Neuronal stem cell (in vitro differentiated cells): Measurements from ENCODE around the gene ACACA.

Experiments used
- DNase-seq: peaks from one replicate; pipeline ENCODE4 v3.0.0-alpha.2; 2013; ENCODE audit warnings: low spot score
- H2AFZ ChIP-seq: one replicate; pipeline ENCODE4 v1.6.1; 2013; ENCODE audit warnings: mild to moderate bottlenecking, low read length, inconsistent platforms
- H2AK5ac ChIP-seq: 2 replicates; pipeline ENCODE4 v1.6.1; 2013; ENCODE audit warnings: low read depth, mild to moderate bottlenecking, inconsistent platforms, low read length, moderate library complexity, mixed read lengths
- H2BK120ac ChIP-seq: 2 replicates; pipeline ENCODE4 v1.6.1; 2013; ENCODE audit warnings: low read depth, mild to moderate bottlenecking, inconsistent platforms, low read length, moderate library complexity, mixed read lengths
- H2BK12ac ChIP-seq: one replicate; pipeline ENCODE4 v1.6.1; 2013; ENCODE audit warnings: low read length, inconsistent platforms
- H2BK15ac ChIP-seq: 2 replicates; pipeline ENCODE4 v1.6.1; 2013; ENCODE audit warnings: mild to moderate bottlenecking, low read length, inconsistent platforms, mixed read lengths
- H2BK5ac ChIP-seq: one replicate; pipeline ENCODE4 v1.6.1; 2013; ENCODE audit warnings: inconsistent platforms, mild to moderate bottlenecking, low read length, moderate library complexity
- H3K14ac ChIP-seq: one replicate; pipeline ENCODE4 v1.6.1; 2013; ENCODE audit warnings: low read length, inconsistent platforms
- H3K18ac ChIP-seq: 2 replicates; pipeline ENCODE4 v1.6.1; 2013; ENCODE audit warnings: low read length, inconsistent platforms
- H3K23ac ChIP-seq: 2 replicates; pipeline ENCODE4 v1.6.1; 2013; ENCODE audit warnings: low read depth, mild to moderate bottlenecking, mixed read lengths, low read length, inconsistent platforms; ENCODE audit not compliant: poor library complexity
- H3K27ac ChIP-seq: replicated peaks from 3 replicates; pipeline ENCODE4 v1.5.1; 2013; ENCODE audit warnings: low read length, inconsistent platforms
- H3K27me3 ChIP-seq, 3 experiments: 2 replicates each; pipeline ENCODE4 v1.6.1; 2013; ENCODE audit warnings: low read length in 3 of 3, mild to moderate bottlenecking in 2 of 3, inconsistent platforms in 1 of 3, low read depth in 1 of 3, mixed read lengths in 1 of 3, moderate library complexity in 1 of 3; ENCODE audit not compliant: control insufficient read depth in 3 of 3, insufficient read depth in 3 of 3
- H3K36me3 ChIP-seq, 2 donors: replicated peaks in 1 of 2; 2 replicates each; pipeline ENCODE4 v1.6.1; 2013; ENCODE audit warnings: low read length in 2 of 2; ENCODE audit not compliant: control insufficient read depth in 2 of 2, insufficient read depth in 2 of 2
- H3K4ac ChIP-seq: 2 replicates; pipeline ENCODE4 v1.6.1; 2013; ENCODE audit warnings: inconsistent platforms, mild to moderate bottlenecking, low read length, moderate library complexity
- H3K4me1 ChIP-seq, 2 donors: 1 replicate in 1 of 2; 2 replicates in 1 of 2; pipeline ENCODE4 v1.6.1; 2013; ENCODE audit warnings: low read length in 2 of 2, low read depth in 1 of 2; ENCODE audit not compliant: control insufficient read depth in 2 of 2, insufficient read depth in 1 of 2
- H3K4me2 ChIP-seq: one replicate; pipeline ENCODE4 v1.6.1; 2013; ENCODE audit warnings: mild to moderate bottlenecking, low read length, inconsistent platforms; ENCODE audit not compliant: insufficient read depth, poor library complexity, severe bottlenecking
- H3K4me3 ChIP-seq, 2 donors: 2 replicates each; pipeline ENCODE4 v1.5.1; 2013; ENCODE audit warnings: low read length in 2 of 2, mild to moderate bottlenecking in 2 of 2, inconsistent platforms in 1 of 2, moderate library complexity in 1 of 2
- H3K79me1 ChIP-seq: one replicate; pipeline ENCODE4 v1.6.1; 2013; ENCODE audit warnings: low read depth, mild to moderate bottlenecking, inconsistent platforms, low read length, moderate library complexity
- H3K9ac ChIP-seq: one replicate; pipeline ENCODE4 v1.6.1; 2013; ENCODE audit warnings: mild to moderate bottlenecking, low read depth, low read length, inconsistent platforms; ENCODE audit not compliant: poor library complexity
- H3K9me3 ChIP-seq, 2 donors: replicated peaks in 1 of 2; 2 replicates each; pipeline versions ENCODE3 to v1.6.1; 2013; ENCODE audit warnings: low read length in 2 of 2, mild to moderate bottlenecking in 2 of 2, inconsistent platforms in 1 of 2, low read depth in 1 of 2, mixed read lengths in 1 of 2, moderate library complexity in 1 of 2; ENCODE audit not compliant: control insufficient read depth in 2 of 2, insufficient read depth in 1 of 2
- H4K8ac ChIP-seq: one replicate; pipeline ENCODE4 v1.6.1; 2013; ENCODE audit warnings: low read depth, mild to moderate bottlenecking, inconsistent platforms, low read length, moderate library complexity
- H4K91ac ChIP-seq: one replicate; pipeline ENCODE4 v1.6.1; 2013; ENCODE audit warnings: low read length, low read depth, mild to moderate bottlenecking, inconsistent platforms; ENCODE audit not compliant: poor library complexity
- WGBS, 2 donors: extraction: QIAGEN DNeasy Blood & Tissue Kit; methylation state at CpG; one replicate each; pipeline ENCODE4 v1.1.7; 2013; ENCODE audit warnings: missing lambda C conversion rate in 2 of 2, mixed read lengths in 1 of 2; ENCODE audit not compliant: insufficient read length in 2 of 2, insufficient replicate concordance in 1 of 2; ENCODE audit errors: extremely low coverage in 2 of 2; 5-methylcytosine and 5-hydroxymethylcytosine counted together

ACACA gene

DNA sequence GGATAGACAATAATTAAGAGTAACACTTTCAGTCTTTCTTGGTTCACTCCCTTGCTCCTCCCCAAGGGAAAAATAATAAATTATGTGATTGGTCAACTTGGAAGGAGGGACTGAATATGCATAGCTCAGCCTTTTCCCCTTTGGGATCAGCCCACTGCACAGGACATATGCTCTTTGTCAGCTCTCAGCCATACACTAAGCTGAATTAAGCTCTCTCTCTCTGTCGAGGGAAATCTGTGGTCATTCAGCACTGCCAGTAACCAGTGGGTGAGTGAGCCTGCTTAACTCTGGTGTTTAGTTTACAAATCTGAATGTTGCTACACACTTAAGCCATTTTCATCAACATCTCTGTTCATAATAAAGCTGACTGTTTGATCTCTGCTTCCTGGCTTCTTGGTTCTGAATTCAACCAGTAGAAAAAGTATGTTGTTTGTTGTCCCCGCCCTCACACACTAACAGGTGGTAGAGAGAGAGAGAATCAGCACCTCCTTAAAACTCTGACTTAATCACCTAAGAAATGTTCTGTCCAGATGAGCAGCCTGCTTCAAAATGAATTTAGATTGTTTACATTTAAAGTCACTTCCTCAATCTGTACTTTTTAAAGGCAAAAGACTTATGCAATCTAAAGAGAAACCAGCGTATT is 133.1 kb downstream of the ACACA start:
- Histone ChIP-seq H2AFZ (no peak overlapping the region), H3K23ac (no peak overlapping the region), H4K91ac (no peak overlapping the region), H3K9me3 (no peaks in the 10 kb centered on the region), H3K79me1 (no peaks in the 10 kb centered on the region), H2BK120ac (no peak overlapping the region), H3K36me3 (peaks cover 12 to 98% of the 10 kb centered on the region in 2 donors), H3K14ac (no peak overlapping the region), H3K4me2 (no peak overlapping the region), H2BK12ac (no peak overlapping the region), H3K27me3 (no peaks in the 10 kb centered on the region), H3K4ac (no peak overlapping the region), H2AK5ac (no peak overlapping the region), H2BK15ac (no peak overlapping the region), H3K9ac (no peak overlapping the region), H4K8ac (no peak overlapping the region), H3K4me3 (no peak overlapping the region), H3K27ac (no peak overlapping the region), H3K18ac (no peak overlapping the region), H3K4me1 (no peaks in the 10 kb centered on the region), H2BK5ac (no peak overlapping the region)
- no CpG with 5 or more reads among the region's 3 CpGs for WGBS, 2 donors
- no peak for DNase-seq

DNA sequence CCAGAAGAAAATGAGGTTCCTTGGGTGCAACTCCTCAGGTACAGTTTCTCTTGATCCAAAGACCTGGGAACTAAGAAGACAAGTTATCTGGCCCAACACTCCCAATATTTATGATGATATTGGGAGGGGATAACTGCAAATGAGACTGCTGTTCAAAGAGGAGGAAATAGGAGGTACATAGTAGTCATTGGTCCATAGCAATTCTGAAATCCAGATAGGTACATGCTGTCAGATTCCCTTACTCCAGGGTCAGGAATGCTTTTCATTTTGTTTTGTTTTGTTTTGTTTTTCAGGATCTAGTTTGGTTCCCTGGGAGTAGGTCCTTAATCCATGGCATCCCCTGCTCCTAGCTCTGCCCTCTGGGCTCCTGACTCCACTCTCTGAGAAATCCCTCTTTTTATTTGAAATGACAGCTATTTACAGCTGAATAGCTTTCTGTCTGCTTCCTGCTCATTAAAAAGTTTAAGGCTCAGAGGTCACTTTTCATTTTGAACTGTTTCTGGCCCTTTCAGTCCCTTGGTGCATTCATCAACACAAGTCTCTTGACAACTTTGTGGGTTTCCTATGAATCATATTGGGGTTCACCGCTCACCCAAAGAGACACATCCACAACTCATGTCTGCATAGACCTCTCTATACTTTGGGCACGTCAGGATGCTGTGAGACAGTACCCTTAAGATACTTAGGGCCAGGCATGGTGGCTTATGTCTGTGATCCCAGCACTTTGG is 141.0 kb downstream of the ACACA start:
- Histone ChIP-seq H3K4me2 (no peak overlapping the region), H2BK120ac (no peak overlapping the region), H2BK12ac (no peak overlapping the region), H3K9me3 (peaks cover 13 to 29% of the 10 kb centered on the region in 2 donors), H4K8ac (no peak overlapping the region), H3K36me3 (peaks cover 34 to 99% of the 10 kb centered on the region in 2 donors), H4K91ac (no peak overlapping the region), H3K79me1 (no peaks in the 10 kb centered on the region), H3K4me3 (no peak overlapping the region), H3K4me1 (no peaks in the 10 kb centered on the region), H3K14ac (no peak overlapping the region), H2BK15ac (no peak overlapping the region), H3K4ac (no peak overlapping the region), H3K27ac (no peak overlapping the region), H3K23ac (no peak overlapping the region), H3K18ac (no peak overlapping the region), H2AFZ (no peak overlapping the region), H2BK5ac (no peak overlapping the region), H3K9ac (no peak overlapping the region), H2AK5ac (no peak overlapping the region), H3K27me3 (peaks cover 0 to 2% (median 0%) of the 10 kb centered on the region in 3 experiments)
- no CpG with 5 or more reads among the region's 2 CpGs for WGBS, 2 donors
- DNase-seq: no peak

GRCh38 chr17:37261286-37261685 is 145.3 kb downstream of the ACACA start:
- Histone ChIP-seq H3K9me3 (peaks cover 11 to 17% of the 10 kb centered on the region in 2 donors), H2BK120ac (no peak overlapping the region), H3K4me2 (no peak overlapping the region), H4K91ac (no peak overlapping the region), H3K4ac (no peak overlapping the region), H3K4me1 (no peaks in the 10 kb centered on the region), H3K27ac (no peak overlapping the region), H3K18ac (no peak overlapping the region), H2BK15ac (no peak overlapping the region), H3K27me3 (peaks cover 0 to 2% (median 0%) of the 10 kb centered on the region in 3 experiments), H3K36me3 (peaks cover 39 to 99% of the 10 kb centered on the region in 2 donors), H3K14ac (no peak overlapping the region), H2BK5ac (no peak overlapping the region), H3K79me1 (no peaks in the 10 kb centered on the region), H3K4me3 (no peak overlapping the region), H2AFZ (no peak overlapping the region), H4K8ac (no peak overlapping the region), H3K23ac (no peak overlapping the region), H2AK5ac (no peak overlapping the region), H2BK12ac (no peak overlapping the region), H3K9ac (no peak overlapping the region)
- DNase-seq: no peak
- no CpG with 5 or more reads among the region's 1 CpG for WGBS, 2 donors

DNA sequence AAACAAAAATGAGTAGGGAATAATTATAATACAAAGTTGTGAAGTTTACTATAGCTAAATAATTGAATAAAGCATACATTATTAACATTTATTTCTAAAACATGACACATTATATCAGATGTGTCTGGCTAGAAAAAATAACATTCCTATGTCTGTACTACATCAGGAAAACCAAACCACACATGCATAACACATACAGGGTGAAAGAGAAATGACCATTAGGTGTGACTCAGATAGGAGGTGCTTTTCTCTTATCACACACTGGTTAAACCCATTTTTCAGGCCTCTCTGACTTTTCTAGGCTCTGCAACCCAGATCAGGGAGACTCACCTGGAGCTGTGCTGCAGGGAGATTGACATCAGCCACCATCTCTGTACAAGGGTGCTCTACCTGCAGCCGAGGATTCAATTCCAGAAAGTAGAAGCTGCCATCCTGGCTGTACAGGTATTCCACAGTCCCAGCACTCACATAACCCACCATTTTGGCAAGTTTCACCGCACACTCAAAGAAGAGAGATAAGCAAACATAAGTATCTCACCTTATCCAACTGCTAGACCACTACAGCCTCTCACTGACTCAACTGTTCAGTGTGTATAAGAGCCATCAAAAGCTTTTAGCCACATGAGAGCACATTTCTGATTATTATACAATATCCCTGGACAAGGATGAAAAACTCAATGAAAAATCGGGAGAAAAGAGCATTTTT is 147.5 kb downstream of the ACACA start:
- Histone ChIP-seq H2BK120ac (no peak overlapping the region), H2BK12ac (no peak overlapping the region), H3K14ac (no peak overlapping the region), H2BK15ac (no peak overlapping the region), H3K27ac (no peak overlapping the region), H3K4me3 (no peak overlapping the region), H3K4me1 (no peaks in the 10 kb centered on the region), H4K91ac (no peak overlapping the region), H4K8ac (no peak overlapping the region), H2AFZ (no peak overlapping the region), H3K23ac (no peak overlapping the region), H2AK5ac (no peak overlapping the region), H3K36me3 (peaks cover 24 to 99% of the 10 kb centered on the region in 2 donors), H3K4me2 (no peak overlapping the region), H3K18ac (no peak overlapping the region), H2BK5ac (no peak overlapping the region), H3K9ac (no peak overlapping the region), H3K79me1 (no peaks in the 10 kb centered on the region), H3K4ac (no peak overlapping the region), H3K27me3 (no peaks in the 10 kb centered on the region), H3K9me3 (no peaks in the 10 kb centered on the region)
- no peak for DNase-seq
- no CpG with 5 or more reads among the region's 3 CpGs for WGBS, 2 donors
